Peyer's patch (tissue), 4 donors: ENCODE data around the gene DGKI.

Experiments used
- CTCF ChIP-seq, 6 experiments: fragments of 450-650 bp in 4 of 6; fragments of 200-600 bp in 2 of 6; sonication (generic) in 1 of 6; IDR thresholded peaks; one replicate each; pipeline ENCODE4 v1.5.1; 2017 to 2019; ENCODE audit warnings: antibody characterized with exemption in 6 of 6, mild to moderate bottlenecking in 3 of 6, moderate library complexity in 1 of 6
- POLR2A ChIP-seq, 2 donors: fragments of 450-650 bp; IDR thresholded peaks; one replicate each; pipeline ENCODE4 v1.5.1; 2017; ENCODE audit warnings: antibody characterized with exemption in 2 of 2, mild to moderate bottlenecking in 2 of 2, moderate library complexity in 2 of 2

GRCh38 chr7:137633133-137633532 is 213.6 kb downstream of the DGKI start:
- TF ChIP-seq POLR2A (IDR thresholded peaks at IDR 0.05) (no peak), CTCF (IDR thresholded peaks at IDR 0.05) (no peak)
